Left ventricle myocardium superior (tissue), 1 donor: ENCODE measurements around the gene NMS. TPM values are rescaled to one million over a fixed set of nuclear protein-coding genes. Genes with fewer than 3 reads are reported as not detected.

Experiments
- ATAC-seq: fragments of 200-7000 bp; cut with Tn5 transposase; one replicate; pipeline ENCODE4 v1.9.1; 2020; ENCODE audit warnings: mild to moderate bottlenecking, moderate library complexity
- DNase-seq: peaks from one replicate; pipeline ENCODE4 v3.0.0-alpha.2; 2020
- intact Hi-C: fragments of 100-400 bp; cut with micrococcal nuclease; formaldehyde crosslinking; loops from one replicate; pipeline ENCODE4 v1.11.0; 2022
- total RNA-seq: library from RNA; stranded (reverse); fragmentation: NEBNext Ultra II Directional; extraction: Animal tissue kit (Norgen Biotek cat#: 25700); gene quantifications from one replicate; pipeline ENCODE4 v1.2.1, GENCODE V29; 2021
- donor health status: DM: no; HTN: yes; CAD: no; lungs with severe emphysema.

Gene NMS
- total RNA-seq, 1 donor from 2014 or later: not detected

- ATAC-seq (no peak), DNase-seq (no peak)
- intact Hi-C loops: no loop called here
Measured at GRCh38 chr2:100482741-100483140, 12.5 kb downstream of the NMS start.

- intact Hi-C loops: no loop called here
- no peak for ATAC-seq
- DNase-seq: no peak
Measured at GRCh38 chr2:100483895-100484294, 13.6 kb downstream of the NMS start.

- DNase-seq (no peak), ATAC-seq (no peak)
- intact Hi-C loops: no loop called here
Measured at GRCh38 chr2:100484390-100484789, 14.1 kb downstream of the NMS start.

GRCh38 chr2:100485396-100485795 is 15.1 kb downstream of the NMS start:
- intact Hi-C loops: no loop called here
- DNase-seq: no peak
- ATAC-seq: no peak

GRCh38 chr2:100494712-100495111 is 24.4 kb downstream of the NMS start:
- DNase-seq: no peak
- intact Hi-C loops: no loop called here

GRCh38 chr2:100502782-100503181 is 32.5 kb downstream of the NMS start:
- ATAC-seq: no peak
- DNase-seq: no peak
- intact Hi-C loops: no loop called here

More at GRCh38 chr2:100494712-100495111, 24.4 kb downstream of the NMS start:
- ATAC-seq: no peak

- intact Hi-C loops: no loop called here
- DNase-seq (no peak), ATAC-seq (no peak)
Measured at GRCh38 chr2:100504542-100504941, 34.3 kb downstream of the NMS start.

- intact Hi-C loops: no loop called here
- DNase-seq: no peak
Measured at GRCh38 chr2:100509066-100509465, 38.8 kb downstream of the NMS start.

GRCh38 chr2:100513650-100514049 is 43.4 kb downstream of the NMS start:
- intact Hi-C loops: no loop called here
- DNase-seq: no peak
- ATAC-seq: no peak

More at GRCh38 chr2:100509066-100509465, 38.8 kb downstream of the NMS start:
- no peak for ATAC-seq

- ATAC-seq (no peak), DNase-seq (no peak)
- intact Hi-C loops: no loop called here
Measured at GRCh38 chr2:100517556-100517955, 47.3 kb downstream of the NMS start.

GRCh38 chr2:100518801-100519200 is 48.5 kb downstream of the NMS start:
- DNase-seq (no peak), ATAC-seq (no peak)
- intact Hi-C loops: no loop called here

GRCh38 chr2:100520224-100520623 is 49.9 kb downstream of the NMS start:
- ATAC-seq (no peak), DNase-seq (no peak)
- intact Hi-C loops: no loop called here

- DNase-seq: no peak
- intact Hi-C loops: no loop called here
Measured at GRCh38 chr2:100522430-100522829, 52.1 kb downstream of the NMS start.

GRCh38 chr2:100524331-100524730 is 54.0 kb downstream of the NMS start:
- no peak for DNase-seq

More at GRCh38 chr2:100522430-100522829, 52.1 kb downstream of the NMS start:
- peak; percentile 38 for ATAC-seq

GRCh38 chr2:100526868-100527267 is 56.6 kb downstream of the NMS start:
- intact Hi-C loops: no loop called here
- ATAC-seq (no peak), DNase-seq (no peak)

More at GRCh38 chr2:100524331-100524730, 54.0 kb downstream of the NMS start:
- intact Hi-C loops: no loop called here
- no peak for ATAC-seq

GRCh38 chr2:100527440-100528015 is 57.2 kb downstream of the NMS start:
- no peak for DNase-seq
- no peak for ATAC-seq
- intact Hi-C loops: no loop called here

- no peak for DNase-seq
- ATAC-seq: no peak
- intact Hi-C loops: no loop called here
Measured at GRCh38 chr2:100529176-100529575, 58.9 kb downstream of the NMS start.

- intact Hi-C loops: no loop called here
- ATAC-seq (no peak), DNase-seq (no peak)
Measured at GRCh38 chr2:100529900-100530299, 59.6 kb downstream of the NMS start.
